AG09309 (cell line): ENCODE data around the gene DTNBP1.

Source experiments
- DNase-seq: peaks from one replicate; pipeline ENCODE4 v3.0.0-alpha.2; 2010; ENCODE audit warnings: low read depth
- H3K4me3 ChIP-seq: 2 replicates; pipeline ENCODE4 v1.5.1; 2011; ENCODE audit warnings: mild to moderate bottlenecking, low read depth, low read length, moderate library complexity; ENCODE audit not compliant: control insufficient read depth
- TF ChIP-seq, protein P1 (sequence below): IDR thresholded peaks from 2 replicates; pipeline ENCODE4 v1.5.1; 2011; ENCODE audit warnings: mild to moderate bottlenecking, low read depth, low read length, inconsistent platforms; ENCODE audit not compliant: insufficient read depth, control insufficient read depth; ENCODE audit errors: missing control alignments

DTNBP1 gene

DNA sequence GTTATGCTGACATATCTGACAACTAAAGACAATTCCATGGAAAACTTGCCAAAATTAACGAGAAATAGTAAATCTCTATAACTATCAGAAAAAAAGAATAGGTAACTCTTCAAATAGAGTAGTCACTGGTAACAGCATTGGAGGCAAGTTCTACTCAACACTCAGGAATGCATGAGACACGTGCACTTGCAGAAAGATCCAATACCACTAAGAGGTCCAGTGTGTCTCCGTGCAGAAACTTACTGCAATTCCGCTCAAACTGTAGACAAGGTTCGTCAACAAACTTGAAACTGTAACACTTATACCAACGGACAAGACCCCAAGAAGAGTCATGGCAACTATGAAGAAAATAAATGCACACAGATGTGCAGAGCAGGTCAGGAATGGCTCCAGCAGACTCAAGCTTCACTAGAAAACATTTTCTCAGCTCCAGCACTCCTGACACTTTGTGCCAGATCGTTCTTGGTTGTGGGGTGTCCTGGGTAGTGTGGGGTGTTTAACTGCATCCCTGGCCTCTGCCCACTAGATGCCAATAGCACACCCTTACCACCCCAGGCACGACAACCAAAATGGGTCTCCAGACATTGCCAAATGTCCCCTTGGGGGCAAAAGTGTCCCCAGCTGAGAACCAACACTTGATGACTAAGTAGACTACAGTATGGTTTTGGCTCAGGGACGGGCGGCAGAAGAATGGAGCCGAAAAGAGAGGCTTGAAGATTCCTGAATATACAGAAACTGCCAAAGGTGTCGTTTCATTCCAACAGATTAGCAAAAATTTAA is 134.8 kb downstream of the DTNBP1 start:
- no peak for DNase-seq
- TF ChIP-seq, protein P1, sequence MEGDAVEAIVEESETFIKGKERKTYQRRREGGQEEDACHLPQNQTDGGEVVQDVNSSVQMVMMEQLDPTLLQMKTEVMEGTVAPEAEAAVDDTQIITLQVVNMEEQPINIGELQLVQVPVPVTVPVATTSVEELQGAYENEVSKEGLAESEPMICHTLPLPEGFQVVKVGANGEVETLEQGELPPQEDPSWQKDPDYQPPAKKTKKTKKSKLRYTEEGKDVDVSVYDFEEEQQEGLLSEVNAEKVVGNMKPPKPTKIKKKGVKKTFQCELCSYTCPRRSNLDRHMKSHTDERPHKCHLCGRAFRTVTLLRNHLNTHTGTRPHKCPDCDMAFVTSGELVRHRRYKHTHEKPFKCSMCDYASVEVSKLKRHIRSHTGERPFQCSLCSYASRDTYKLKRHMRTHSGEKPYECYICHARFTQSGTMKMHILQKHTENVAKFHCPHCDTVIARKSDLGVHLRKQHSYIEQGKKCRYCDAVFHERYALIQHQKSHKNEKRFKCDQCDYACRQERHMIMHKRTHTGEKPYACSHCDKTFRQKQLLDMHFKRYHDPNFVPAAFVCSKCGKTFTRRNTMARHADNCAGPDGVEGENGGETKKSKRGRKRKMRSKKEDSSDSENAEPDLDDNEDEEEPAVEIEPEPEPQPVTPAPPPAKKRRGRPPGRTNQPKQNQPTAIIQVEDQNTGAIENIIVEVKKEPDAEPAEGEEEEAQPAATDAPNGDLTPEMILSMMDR, result no peak
- no peak overlapping the region for H3K4me3 ChIP-seq

DNA sequence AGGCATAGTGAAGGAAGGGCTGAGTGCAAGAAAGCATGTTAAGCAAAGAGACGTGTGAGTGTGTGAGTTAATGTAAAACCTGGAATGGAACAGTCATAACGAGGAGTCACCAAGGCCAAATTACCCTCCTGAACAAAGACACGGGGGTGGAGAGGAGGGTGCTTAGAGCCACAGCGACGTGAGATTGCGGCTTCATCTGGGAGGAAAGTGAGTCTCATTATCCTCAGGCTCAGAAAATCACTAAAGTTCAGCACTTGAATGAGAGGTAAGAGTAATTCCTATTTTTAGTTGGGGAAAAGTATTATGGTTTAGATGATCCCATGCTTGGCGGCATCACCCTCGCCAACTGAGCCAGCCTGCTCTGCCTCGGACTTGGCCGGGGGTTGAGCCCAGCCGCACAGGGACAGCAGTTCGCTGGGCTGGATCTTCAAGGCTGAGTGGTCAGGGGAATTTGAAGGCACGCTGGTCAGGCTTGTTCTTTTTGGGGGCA is 136.6 kb downstream of the DTNBP1 start:
- TF ChIP-seq, protein P1, result no peak
- no peak overlapping the region for H3K4me3 ChIP-seq
- no peak for DNase-seq

DNA sequence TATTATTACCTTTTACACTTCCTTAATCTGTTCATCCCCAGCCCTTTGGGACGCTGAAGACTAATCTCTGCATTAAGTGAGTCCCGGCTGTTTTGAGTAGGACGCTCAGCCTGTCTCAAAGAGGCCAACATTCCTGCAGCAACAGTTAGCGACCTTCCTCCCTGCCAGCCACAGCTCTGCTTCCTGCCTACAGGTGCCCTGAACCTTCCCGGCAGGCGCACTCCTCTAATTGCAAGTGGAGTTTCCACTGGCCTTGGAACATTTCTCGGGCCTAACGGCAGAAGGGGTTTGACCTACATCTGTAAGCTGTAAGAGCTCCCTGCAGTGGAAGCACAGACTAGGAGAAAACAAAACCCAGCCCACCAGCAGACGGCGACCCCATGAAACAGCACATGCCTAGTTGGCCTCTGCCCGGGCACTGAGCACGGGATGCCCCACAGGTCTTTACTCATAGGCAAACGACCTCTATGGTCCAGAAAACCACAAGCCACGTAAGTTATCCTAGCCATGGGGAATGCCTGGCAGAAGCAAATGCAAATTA is 137.9 kb downstream of the DTNBP1 start:
- TF ChIP-seq, protein P1, result no peak
- DNase-seq, result no peak

DNA sequence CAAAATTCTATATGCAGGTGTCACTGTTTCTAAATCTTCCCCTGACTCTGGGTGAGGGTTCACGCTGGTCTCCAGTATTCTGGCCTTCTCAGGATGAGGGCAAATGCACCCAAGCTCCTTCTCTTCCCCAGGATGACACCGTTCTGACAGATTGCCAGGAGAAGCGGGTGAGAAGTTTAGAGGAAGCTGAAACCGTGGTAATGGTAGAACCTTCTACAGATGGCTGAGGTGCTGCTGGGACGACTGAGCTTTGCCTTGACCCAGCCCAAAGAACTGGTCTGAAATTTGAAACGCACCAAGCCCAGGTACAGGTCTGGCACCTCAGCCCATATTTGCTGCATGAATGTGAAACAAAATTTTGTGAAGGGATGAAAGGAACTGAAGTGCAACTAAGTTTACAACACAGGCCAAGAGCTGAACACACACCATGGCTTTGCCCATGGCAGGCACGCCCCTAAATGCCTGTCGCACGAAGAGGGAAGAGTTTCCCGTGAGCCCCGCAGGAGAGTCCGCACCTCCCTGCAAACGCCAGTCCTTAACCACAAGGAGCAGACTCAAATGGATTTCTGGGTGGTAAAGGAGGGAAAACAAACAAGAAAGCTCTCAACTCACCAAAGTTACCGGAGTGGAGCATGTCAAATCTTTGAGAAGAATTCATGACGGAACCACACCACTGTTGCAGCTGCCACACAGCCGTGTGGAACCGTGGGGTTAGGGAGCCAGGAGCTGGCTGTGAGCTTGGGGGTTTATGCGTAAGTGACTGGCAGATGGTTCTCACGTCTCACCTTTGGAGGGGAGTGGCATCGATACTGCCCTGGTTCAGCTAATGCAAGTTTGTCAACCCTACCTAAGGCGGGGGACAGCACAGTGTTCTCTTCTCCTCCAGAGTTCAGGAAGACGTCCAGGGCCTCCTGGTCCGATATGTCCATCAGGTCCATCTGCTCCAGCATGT is 138.9 kb downstream of the DTNBP1 start:
- H3K4me3 ChIP-seq, result no peak overlapping the region
- DNase-seq, result no peak
- TF ChIP-seq, protein P1, result no peak

More for the DNA sequence above, 137.9 kb downstream of the DTNBP1 start:
- no peak overlapping the region for H3K4me3 ChIP-seq

DNA sequence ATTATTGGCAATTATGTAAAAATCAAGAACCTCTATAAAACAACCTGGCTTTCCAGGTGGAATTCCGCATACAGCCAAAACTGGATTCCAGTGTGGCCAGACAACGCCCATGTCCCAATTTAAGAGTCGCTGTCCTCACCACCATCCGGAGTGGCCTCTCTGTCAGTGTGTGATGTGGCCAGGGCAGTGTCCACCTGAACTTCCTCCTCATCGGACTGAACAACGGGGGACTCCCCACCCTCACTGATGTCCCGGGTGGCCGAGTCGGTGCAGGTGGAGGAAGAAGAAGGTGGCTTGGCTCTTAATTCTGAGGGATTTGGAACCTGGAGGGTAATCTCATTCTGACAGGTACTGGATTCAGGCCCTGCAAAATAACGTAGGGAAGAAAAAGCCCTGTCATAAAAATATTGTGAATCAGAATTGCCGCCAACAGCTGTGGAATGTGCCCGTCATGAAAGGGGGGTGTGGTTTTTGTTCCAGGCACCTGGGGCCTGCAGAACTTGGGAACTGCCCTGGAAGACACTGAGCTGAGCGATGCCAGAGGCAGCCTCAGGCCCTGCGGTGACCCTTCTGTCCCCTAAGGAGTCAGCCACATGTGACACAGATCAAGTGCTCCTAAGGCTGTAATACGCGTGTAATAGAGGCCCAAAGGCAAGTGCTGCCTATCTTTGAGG is 139.8 kb downstream of the DTNBP1 start:
- TF ChIP-seq, protein P1, result no peak
- DNase-seq, result no peak

DNA sequence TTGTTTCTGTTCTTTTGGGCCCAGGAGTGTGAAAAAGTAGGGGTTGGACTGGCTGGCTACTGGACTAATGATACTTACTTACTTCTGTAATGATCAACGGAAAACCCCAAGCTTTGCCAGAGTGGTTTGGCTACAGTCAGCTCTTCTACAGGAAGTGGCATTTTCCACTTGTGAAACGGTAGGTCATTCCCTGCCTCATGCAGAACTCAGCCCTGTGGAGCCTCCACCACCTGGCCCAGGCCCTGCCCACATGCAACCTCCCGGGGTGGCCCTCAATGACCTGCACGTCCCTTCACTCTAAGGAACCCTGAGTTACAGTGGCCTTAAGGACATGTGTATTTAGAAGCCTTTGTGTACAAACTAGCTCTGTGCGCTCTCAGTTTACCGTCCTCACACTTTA is 140.4 kb downstream of the DTNBP1 start:
- H3K4me3 ChIP-seq, result no peak overlapping the region
- no peak for DNase-seq
- TF ChIP-seq, protein P1, result no peak

More for the DNA sequence above, 139.8 kb downstream of the DTNBP1 start:
- H3K4me3 ChIP-seq, result no peak overlapping the region
